Measurements from ENCODE around the gene ESPN.
"Not testable (repeated sequence)": the region's sequence is repeated elsewhere in the genome, so short reads cannot be mapped to it uniquely, and the experiment has no call there.

ESPN gene

GRCh38 chr1:6424619-6425593 lies at the start of gene ESPN:
Gene ESPN (plus strand): TSS chr1:6424776. CDS start chr1:6424956, 180 bp downstream.
- DNase-seq = no peak

- DNase-seq = no peak
These were observed 46.4 kb upstream of the ESPN start for GRCh38 chr1:6378096-6378746.

GRCh38 chr1:6380037-6380436 lies 44.5 kb upstream of the ESPN start:
- no peak for DNase-seq

GRCh38 chr1:6384135-6384534 lies 40.4 kb upstream of the ESPN start:
- no peak for DNase-seq

GRCh38 chr1:6384962-6385361 lies 39.6 kb upstream of the ESPN start:
- DNase-seq = no peak

- DNase-seq = no peak
These were observed 38.9 kb upstream of the ESPN start for GRCh38 chr1:6385488-6386191.

- DNase-seq = no peak
These were observed 38.1 kb upstream of the ESPN start for GRCh38 chr1:6386371-6386949.

GRCh38 chr1:6389971-6390370 lies 34.6 kb upstream of the ESPN start:
- DNase-seq = no peak

GRCh38 chr1:6391951-6392808 lies 32.4 kb upstream of the ESPN start:
- DNase-seq = no peak

GRCh38 chr1:6392809-6393399 lies 31.7 kb upstream of the ESPN start:
- DNase-seq = no peak

- peak; percentile 87 for DNase-seq
These were observed 31.0 kb upstream of the ESPN start, which contains the start of gene ACOT7 for GRCh38 chr1:6393400-6394187. Gene ACOT7 (minus strand): TSS chr1:6393767. CDS start chr1:6393399, 368 bp downstream.

- not testable (repeated sequence) for DNase-seq
These were observed 29.4 kb upstream of the ESPN start for GRCh38 chr1:6395130-6395529.

- DNase-seq = not testable (repeated sequence)
These were observed 28.8 kb upstream of the ESPN start for GRCh38 chr1:6395781-6396244.

GRCh38 chr1:6396998-6397397 lies 27.6 kb upstream of the ESPN start:
- DNase-seq = no peak

- DNase-seq = no peak
These were observed 26.6 kb upstream of the ESPN start for GRCh38 chr1:6397844-6398441.

GRCh38 chr1:6399294-6399693 lies 25.3 kb upstream of the ESPN start:
- DNase-seq = no peak

- no peak for DNase-seq
These were observed 22.9 kb upstream of the ESPN start for GRCh38 chr1:6401673-6402072.

- no peak for DNase-seq
These were observed 16.6 kb upstream of the ESPN start for GRCh38 chr1:6408023-6408422.

GRCh38 chr1:6409053-6409452 lies 15.5 kb upstream of the ESPN start:
- no peak for DNase-seq

- DNase-seq = no peak
These were observed 14.8 kb upstream of the ESPN start for GRCh38 chr1:6409733-6410132.

All from activated effector memory CD4-positive, alpha-beta T cell treated with Interleukin-2 at 50 U/mL for 16 hours (primary cell).